Measurements from ENCODE around the gene KAT7. TPM values are rescaled to one million over a fixed set of nuclear protein-coding genes. Genes with fewer than 3 reads are reported as not detected.

The KAT7 gene
- total RNA-seq (ENCODE audit: unreplicated experiment) = 65.7 TPM
- long read RNA-seq, full-length matches to known transcripts = 9 of 11 reads
- long read RNA-seq, partial matches to known transcripts = 1 of 11 reads
- long read RNA-seq, other reads (novel, unspliced or antisense) = 1 of 11 reads

DNA sequence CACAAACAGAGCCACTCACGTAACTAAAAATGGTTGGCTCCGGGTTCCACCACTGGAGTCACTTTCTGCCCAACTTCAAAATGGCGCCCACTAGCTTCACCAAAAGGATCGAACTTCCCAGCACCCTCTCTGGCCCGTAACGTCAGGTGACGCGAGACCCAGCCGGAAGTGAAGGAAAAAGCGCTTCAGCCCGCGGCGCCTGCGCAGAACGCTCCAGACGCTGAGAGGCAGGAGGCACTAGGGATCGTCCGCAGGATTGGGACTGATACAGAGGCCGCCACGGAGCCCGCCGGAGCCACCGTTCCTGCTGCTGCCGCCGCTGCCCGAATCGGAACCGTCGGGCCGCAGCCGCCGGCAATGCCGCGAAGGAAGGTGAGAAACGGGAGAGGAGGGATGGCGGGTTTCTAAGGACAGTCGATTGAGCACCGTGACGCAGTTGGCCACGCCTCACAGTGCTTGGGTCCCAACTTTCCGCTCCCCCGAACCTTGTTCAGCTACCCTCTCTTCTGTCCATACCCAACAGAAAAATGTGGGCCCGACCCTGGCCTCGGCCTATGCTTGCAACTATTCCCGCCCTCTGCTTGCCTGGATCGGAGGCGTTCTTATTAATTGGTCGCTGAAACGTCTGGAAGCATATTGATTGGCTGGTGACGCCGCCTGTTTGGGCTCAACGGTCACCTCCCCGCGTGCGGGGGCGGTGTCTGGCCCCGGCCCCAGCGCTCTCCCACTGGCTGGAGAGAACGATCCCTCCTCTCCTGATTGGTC, at the start of gene KAT7:
TSS of gene KAT7 (plus strand) at position 204 of the 765 bp plus-strand sequence. CDS start at position 358, 154 bp downstream.
- peaks cover 2% of the 10 kb centered on the region for H3K9me3 Mint-ChIP-seq (ENCODE audit: unreplicated experiment)
- no peaks in the 10 kb centered on the region for H3K36me3 Mint-ChIP-seq (ENCODE audit: unreplicated experiment)
- H3K27me3 Mint-ChIP-seq (ENCODE audit: unreplicated experiment) = peaks cover 2% of the 10 kb centered on the region
- peak; percentile 98 for DNase-seq
- peaks cover 30% of the 10 kb centered on the region for H3K4me1 Mint-ChIP-seq (ENCODE audit: low read depth, unreplicated experiment)
- H3K27ac Mint-ChIP-seq (ENCODE audit: unreplicated experiment) = peak within 1 kb of the TSS; percentile 81
- TF ChIP-seq, protein P1, sequence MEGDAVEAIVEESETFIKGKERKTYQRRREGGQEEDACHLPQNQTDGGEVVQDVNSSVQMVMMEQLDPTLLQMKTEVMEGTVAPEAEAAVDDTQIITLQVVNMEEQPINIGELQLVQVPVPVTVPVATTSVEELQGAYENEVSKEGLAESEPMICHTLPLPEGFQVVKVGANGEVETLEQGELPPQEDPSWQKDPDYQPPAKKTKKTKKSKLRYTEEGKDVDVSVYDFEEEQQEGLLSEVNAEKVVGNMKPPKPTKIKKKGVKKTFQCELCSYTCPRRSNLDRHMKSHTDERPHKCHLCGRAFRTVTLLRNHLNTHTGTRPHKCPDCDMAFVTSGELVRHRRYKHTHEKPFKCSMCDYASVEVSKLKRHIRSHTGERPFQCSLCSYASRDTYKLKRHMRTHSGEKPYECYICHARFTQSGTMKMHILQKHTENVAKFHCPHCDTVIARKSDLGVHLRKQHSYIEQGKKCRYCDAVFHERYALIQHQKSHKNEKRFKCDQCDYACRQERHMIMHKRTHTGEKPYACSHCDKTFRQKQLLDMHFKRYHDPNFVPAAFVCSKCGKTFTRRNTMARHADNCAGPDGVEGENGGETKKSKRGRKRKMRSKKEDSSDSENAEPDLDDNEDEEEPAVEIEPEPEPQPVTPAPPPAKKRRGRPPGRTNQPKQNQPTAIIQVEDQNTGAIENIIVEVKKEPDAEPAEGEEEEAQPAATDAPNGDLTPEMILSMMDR (IDR thresholded peaks at IDR 0.05; ENCODE audit: partially characterized antibody, unreplicated experiment) = no peak
- H3K4me3 Mint-ChIP-seq (ENCODE audit: unreplicated experiment) = peak within 1 kb of the TSS; percentile 84

DNA sequence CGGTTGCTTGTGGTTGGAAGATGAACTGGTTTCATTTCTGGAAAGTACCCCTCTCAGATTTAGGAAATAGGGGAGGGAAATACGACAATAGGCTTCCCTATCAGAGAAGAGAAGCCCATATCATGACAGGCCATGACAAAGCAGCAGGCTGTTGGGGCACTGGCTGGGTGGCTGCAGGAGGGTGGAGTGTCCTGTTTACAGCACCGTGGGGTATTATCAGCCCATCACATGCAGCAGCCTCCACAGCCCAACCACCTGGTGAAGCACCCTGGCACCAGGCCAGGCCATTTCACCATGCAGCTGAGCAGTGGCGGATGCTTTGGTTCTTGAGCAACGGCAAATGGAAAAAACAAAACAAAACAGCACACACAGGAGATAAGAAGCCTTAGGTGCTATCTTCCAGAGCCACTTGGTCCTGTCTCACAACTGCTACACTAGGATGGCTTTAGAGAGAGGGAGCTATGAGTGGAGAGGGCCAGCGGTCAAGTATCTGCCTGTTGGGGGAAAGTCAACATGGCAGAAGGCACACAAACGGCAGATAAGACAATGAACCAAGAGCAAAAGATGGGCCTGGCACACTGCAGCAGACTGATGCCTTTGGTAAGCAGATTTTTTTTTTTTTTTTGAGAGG, 48.7 kb upstream of the KAT7 start:
- peaks cover 19% of the 10 kb centered on the region for H3K4me1 Mint-ChIP-seq (ENCODE audit: low read depth, unreplicated experiment)
- no peaks in the 10 kb centered on the region for H3K9me3 Mint-ChIP-seq (ENCODE audit: unreplicated experiment)
- no peak overlapping the region for H3K4me3 Mint-ChIP-seq (ENCODE audit: unreplicated experiment)
- DNase-seq = no peak
- peak overlapping the region; percentile 67 for H3K27ac Mint-ChIP-seq (ENCODE audit: unreplicated experiment)
- TF ChIP-seq, protein P1 (IDR thresholded peaks at IDR 0.05; ENCODE audit: partially characterized antibody, unreplicated experiment) = no peak
- no peaks in the 10 kb centered on the region for H3K27me3 Mint-ChIP-seq (ENCODE audit: unreplicated experiment)
- no peaks in the 10 kb centered on the region for H3K36me3 Mint-ChIP-seq (ENCODE audit: unreplicated experiment)

DNA sequence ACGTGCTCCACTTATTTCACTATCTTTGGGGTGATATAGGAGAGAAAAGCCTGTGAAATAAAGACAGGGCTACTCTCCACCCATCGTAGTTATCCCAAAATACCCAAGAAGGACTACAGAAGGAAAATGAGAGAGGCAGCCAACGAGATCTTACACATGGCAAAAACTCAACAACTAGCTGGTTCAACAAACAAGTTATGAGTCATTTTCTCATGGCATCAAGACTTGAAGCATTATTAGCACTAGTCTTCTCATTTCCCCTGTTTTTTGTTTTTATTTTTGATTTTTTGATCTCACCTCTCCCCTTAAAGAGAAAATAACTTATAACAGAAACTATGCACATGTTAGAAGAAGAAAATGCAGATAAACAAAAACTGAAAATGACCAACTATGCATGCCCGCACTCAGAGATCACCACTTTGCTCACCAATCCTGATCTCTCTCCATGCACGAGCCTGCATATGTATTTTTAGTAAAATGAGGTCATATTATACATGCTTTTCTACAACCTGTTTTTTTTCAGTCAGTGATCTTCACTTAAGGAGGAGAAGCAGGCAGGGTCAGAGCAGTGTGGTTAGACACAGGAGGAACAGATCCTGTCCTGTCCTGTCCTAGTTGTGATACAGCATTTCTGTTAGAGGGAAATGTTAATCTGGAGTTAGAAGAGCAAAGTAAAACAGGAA, 47.3 kb upstream of the KAT7 start:
- TF ChIP-seq, protein P1 (IDR thresholded peaks at IDR 0.05; ENCODE audit: partially characterized antibody, unreplicated experiment) = no peak
- Mint-ChIP-seq H3K4me3 (ENCODE audit: unreplicated experiment) (no peak overlapping the region), H3K27ac (ENCODE audit: unreplicated experiment) (no peak overlapping the region), H3K9me3 (ENCODE audit: unreplicated experiment) (no peaks in the 10 kb centered on the region), H3K27me3 (ENCODE audit: unreplicated experiment) (no peaks in the 10 kb centered on the region), H3K36me3 (ENCODE audit: unreplicated experiment) (no peaks in the 10 kb centered on the region), H3K4me1 (ENCODE audit: low read depth, unreplicated experiment) (peaks cover 19% of the 10 kb centered on the region)
- DNase-seq = no peak

DNA sequence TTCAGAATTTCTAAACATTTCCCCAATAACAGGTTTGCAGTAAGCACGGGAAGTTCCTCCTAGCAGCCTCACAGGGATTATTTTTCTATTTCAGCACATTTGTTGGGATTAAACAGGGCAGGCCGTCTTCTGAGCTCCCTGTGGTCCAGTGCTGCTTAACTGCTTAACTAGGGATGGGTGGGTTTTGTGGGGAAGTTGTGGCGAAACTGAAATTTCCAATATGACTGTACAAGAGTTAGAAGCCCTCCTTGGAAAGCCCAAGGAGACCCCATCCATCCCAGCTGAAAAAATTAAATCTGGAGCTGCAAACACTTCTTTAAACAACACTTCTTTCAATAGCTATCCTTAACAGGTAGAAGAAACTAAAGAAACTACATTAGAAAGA, 46.8 kb upstream of the KAT7 start:
- Mint-ChIP-seq H3K4me3 (ENCODE audit: unreplicated experiment) (no peak overlapping the region), H3K27ac (ENCODE audit: unreplicated experiment) (no peak overlapping the region), H3K9me3 (ENCODE audit: unreplicated experiment) (no peaks in the 10 kb centered on the region), H3K4me1 (ENCODE audit: low read depth, unreplicated experiment) (peaks cover 24% of the 10 kb centered on the region), H3K36me3 (ENCODE audit: unreplicated experiment) (no peaks in the 10 kb centered on the region), H3K27me3 (ENCODE audit: unreplicated experiment) (no peaks in the 10 kb centered on the region)
- no peak for DNase-seq
- TF ChIP-seq, protein P1 (IDR thresholded peaks at IDR 0.05; ENCODE audit: partially characterized antibody, unreplicated experiment) = no peak
